GM21786 (cell line): ENCODE measurements around the gene RAI2.
"Not testable (repeated sequence)": the region's sequence is repeated elsewhere in the genome, so short reads cannot be mapped to it uniquely, and the experiment has no call there.

Experiments
- ATAC-seq: cut with Tn5 transposase; IDR thresholded peaks from one replicate; pipeline ENCODE4 v1.9.1; 2021; ENCODE audit not compliant: unreplicated experiment

RAI2 gene

DNA sequence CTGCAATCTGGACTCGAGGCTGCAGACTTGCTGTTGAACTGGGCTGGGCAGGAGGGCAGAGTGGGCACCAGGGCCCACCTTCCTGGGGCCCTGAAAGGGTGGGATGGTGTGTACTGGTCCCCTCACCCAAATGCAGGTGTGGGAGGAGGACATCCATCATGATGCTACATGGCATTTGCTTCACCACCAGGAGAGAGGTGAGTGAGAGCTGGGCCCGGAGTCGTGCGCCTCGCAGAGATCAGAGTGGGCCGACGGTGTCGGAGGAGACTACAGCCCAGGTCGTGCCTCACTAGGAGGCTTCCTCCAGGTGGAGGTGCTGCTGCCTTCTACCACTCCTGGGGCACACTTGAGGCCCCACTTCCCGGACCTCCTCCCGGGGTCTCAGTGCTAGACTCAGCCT, 73.5 kb downstream of the RAI2 start:
- ATAC-seq, result no peak

DNA sequence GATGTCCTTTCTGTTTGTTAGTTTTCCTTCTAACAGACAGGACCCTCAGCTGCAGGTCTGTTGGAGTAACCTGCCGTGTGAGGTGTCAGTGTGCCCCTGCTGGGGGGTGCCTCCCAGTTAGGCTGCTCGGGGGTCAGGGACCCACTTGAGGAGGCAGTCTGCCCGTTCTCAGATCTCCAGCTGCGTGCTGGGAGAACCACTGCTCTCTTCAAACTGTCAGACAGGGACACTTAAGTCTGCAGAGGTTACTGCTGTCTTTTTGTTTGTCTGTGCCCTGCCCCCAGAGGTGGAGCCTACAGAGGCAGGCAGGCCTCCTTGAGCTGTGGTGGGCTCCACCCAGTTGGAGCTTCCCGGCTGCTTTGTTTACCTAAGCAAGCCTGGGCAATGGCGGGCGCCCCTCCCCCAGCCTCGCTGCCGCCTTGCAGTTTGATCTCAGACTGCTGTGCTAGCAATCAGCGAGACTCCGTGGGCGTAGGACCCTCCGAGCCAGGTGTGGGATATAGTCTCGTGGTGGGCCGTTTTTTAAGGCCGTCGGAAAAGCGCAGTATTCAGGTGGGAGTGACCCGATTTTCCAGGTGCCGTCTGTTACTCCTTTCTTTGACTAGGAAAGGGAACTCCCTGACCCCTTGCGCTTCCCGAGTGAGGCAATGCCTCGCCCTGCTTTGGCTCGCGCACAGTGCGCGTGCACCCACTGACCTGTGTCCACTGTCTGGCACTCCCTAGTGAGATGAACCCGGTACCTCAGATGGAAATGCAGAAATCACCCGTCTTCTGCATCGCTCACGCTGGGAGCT, 74.3 kb downstream of the RAI2 start:
- ATAC-seq, result not testable (repeated sequence)

DNA sequence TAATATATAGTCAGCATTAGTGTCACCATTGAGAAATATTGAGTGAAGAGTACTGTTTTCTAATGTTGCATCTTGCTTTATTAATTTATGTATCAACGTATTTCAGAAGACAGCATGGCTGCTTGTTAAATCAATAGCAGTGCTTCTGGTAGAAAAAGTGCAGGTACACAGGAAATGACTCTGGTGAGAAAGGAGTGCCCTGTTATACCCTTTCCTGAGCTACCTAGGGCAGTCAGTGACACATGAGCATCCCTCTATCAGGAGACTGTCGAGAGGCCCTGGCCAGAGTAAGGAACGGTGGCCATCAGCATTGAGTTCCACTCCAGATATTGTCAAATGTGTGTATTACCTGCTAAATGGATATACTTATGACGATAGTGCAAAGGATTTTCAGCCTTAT, 81.7 kb downstream of the RAI2 start:
- no peak for ATAC-seq

DNA sequence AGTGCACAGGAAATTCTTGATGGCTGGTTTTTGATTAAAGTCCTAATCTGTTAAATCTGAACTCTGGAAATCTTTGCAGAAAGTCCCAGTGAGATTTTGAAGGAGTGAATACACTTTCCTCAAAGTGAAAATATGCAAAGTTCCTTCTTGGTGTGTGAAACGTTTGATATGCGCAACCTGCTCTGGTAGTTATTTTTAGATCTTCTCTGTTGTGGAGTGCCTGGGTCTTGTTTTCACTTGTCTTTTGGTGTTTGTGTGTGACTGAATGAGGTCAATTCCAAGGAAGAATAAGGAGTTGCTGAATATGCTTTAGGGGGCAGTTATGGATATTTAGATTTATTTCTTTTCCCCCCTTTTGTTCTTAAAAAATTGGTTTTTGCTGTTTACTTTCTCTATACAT, 82.1 kb downstream of the RAI2 start:
- no peak for ATAC-seq

DNA sequence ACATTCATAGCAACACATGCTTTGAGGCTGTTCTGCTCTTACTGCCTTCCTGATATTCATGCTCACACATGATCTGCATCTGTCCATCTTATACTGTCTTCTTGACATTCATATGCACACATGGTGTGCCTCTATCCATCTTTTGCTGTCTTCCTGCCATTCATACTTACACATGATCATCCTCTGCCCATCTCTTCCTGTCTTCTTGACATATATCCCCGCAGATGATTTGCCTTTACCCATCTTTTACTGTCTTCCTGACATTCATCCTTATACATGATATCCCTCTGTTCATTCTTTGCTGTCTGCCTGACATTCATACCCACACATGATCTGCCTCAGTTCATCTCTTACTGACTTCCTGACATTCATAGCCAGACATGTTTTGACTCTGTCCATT, 87.0 kb downstream of the RAI2 start:
- no peak for ATAC-seq

DNA sequence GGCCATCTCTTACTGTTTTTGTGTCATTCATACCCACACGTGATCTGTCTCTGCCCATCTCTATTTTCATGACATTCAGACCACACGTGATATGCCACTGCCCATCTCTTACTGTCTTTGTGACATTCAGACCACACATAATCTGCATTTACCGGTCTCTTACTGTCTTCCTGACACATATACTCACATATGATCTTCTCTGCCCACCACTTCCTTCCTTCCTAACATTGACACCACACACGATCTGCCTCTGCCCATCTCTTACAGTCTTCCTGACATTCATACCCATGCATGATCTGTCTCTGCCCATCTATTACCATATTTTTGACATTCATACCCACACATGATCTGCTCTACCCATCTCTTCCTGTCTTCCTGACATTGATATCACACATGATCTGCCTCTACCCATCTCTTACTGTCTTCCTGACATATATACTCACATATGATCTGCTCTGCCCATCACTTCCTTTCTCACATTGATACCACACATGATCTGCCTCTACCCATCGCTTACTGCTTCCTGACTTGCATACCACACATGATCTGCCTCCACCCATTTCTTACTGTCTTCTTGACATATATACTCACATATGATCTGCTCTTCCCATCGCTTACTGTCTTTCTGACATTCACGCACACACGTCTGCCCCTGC, 87.7 kb downstream of the RAI2 start:
- ATAC-seq, result no peak

DNA sequence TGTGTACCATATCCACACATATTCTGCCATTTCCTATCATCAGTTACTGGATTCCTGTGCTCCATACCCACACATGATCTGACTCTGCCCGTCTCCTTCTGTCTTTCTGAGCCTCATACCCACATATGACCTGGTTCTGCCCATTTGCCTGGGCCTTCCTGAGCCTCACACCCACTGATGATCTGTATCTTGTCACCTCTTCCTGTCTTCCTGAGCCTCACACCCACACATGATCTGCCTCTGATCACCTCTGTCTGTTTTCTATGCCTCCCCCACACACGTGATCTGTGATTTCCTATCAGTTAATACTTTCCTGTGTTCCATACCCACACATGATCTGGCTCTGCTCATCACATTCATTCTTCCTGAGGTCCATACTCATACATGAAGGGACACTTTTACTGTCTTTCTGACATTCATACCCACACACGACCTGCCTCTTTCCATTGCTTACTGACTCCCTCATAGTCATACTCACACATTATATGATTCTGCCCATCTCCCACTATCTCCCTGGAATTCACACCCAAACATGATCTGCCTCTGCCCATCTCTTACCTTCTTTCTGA, 91.3 kb downstream of the RAI2 start:
- no peak for ATAC-seq

DNA sequence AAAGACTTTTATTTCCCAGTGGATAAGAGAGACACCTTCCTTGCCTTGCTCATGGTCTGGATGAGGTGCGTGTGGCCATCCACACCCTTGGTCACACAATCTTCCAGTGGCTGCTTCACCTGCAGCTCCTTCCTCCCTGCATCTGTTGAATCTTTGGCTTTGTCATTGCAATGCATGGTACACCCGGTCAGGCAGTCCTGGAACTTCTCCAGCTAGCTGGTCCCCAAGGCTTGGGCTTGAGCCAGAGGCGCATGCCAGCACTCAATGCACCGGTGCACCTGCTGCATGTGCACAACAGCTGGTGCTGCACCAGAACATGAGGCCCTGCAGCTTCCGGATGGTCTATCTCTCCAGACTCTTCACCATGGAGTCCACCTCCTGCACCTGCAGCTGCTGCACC, 92.1 kb downstream of the RAI2 start:
- ATAC-seq, result no peak

DNA sequence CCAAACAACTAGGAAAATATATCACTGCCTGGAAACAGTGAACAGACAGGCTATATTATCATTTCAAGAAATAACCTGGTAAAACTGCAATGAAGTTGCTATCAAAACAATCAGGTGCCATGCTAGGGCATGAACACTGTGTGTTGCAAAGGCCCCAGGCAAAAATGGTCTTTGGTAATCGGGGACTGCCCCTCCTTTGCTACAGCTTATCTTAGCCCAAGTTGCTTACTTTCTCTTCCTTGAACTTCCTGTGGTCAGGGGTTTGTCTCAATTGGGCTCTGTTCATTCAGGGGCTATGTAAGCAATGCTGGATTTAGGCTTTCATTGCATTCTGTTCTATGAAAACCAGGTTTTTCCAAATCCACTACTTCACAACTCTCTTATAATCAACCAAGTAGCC, 93.4 kb downstream of the RAI2 start:
- ATAC-seq, result no peak

DNA sequence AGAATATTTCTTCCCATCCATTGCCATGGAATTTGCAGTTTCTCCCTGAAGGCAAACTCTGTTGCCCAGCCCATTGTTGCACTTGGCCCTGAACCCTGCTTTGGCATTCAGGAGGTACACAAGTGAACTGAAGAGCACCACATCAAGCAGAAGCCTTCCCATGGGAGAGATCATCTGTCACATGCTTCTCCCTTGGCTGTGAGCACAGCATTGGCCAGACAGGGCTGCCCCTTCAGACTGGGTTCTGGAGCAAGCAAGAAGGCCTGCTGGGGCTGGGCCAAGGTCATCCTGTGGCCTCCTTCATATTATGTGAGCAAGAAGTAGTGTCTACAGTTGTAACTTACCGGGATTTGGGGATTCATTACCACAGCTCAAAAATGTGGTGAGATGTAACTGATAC, 101.1 kb downstream of the RAI2 start:
- ATAC-seq, result no peak

DNA sequence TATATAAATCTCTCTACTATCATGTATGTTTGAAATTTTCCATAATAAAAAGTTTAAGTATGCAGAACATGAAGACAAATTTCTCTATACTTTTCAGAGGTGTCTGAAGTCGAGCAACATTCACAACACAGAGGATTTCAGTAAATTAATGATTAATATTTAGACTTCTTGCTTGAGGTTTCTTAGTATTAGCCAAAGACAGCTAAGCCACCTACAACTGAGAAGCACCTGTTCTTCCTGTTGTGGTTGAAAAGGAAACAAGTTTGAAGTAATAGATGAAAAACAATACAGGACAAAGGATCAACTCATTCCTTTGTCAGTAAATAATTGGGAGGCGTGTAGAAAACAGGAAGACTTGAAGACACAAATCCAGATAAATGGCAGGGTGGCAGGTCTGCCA, 102.7 kb downstream of the RAI2 start:
- no peak for ATAC-seq

DNA sequence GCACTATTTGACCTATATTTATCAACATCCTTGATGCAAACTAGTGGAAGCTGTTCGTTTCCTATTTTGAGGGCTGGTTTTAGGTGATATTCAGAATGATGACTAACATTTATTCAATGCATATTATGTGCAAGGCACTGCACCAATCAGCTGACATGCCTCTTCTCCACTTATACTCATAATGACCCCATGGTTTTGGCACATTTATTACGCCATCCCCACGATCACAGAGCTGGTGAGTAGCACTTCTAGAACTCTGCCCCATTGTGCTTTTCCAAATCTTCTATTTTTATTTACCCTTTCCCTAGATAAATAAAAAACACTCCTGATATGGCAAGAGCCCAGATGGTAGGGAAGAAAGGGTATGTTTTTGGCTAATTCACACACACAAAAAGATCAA, 110.7 kb downstream of the RAI2 start:
- no peak for ATAC-seq
